Esophagus squamous epithelium (tissue), 4 donors: Measurements from ENCODE around the gene SLC41A3.

Experiments
- CTCF ChIP-seq, 6 experiments: fragments of 450-650 bp in 4 of 6; fragments of 200-600 bp in 2 of 6; sonication (generic) in 2 of 6; IDR thresholded peaks; one replicate each; pipeline ENCODE4 v1.5.1; 2016 to 2019; ENCODE audit warnings: antibody characterized with exemption in 6 of 6, mild to moderate bottlenecking in 4 of 6, moderate library complexity in 4 of 6
- POLR2A ChIP-seq, 4 donors: fragments of 450-650 bp; IDR thresholded peaks; one replicate each; pipeline ENCODE4 v1.6.1; 2017; ENCODE audit warnings: antibody characterized with exemption in 4 of 4, mild to moderate bottlenecking in 4 of 4, moderate library complexity in 3 of 4

GRCh38 chr3:125957674-125958510 is 126.0 kb downstream of the SLC41A3 start:
- TF ChIP-seq POLR2A (IDR thresholded peaks at IDR 0.05) (no peak), CTCF (IDR thresholded peaks at IDR 0.05) (no peak)
